GM21423 (cell line): ENCODE results near the gene YIPF3.
"Not testable (repeated sequence)": the region's sequence is repeated elsewhere in the genome, so short reads cannot be mapped to it uniquely, and the experiment has no call there.

Experiments
- ATAC-seq: cut with Tn5 transposase; IDR thresholded peaks from one replicate; pipeline ENCODE4 v1.9.1; 2021; ENCODE audit warnings: mild to moderate bottlenecking, moderate library complexity; ENCODE audit not compliant: unreplicated experiment

YIPF3 gene

DNA sequence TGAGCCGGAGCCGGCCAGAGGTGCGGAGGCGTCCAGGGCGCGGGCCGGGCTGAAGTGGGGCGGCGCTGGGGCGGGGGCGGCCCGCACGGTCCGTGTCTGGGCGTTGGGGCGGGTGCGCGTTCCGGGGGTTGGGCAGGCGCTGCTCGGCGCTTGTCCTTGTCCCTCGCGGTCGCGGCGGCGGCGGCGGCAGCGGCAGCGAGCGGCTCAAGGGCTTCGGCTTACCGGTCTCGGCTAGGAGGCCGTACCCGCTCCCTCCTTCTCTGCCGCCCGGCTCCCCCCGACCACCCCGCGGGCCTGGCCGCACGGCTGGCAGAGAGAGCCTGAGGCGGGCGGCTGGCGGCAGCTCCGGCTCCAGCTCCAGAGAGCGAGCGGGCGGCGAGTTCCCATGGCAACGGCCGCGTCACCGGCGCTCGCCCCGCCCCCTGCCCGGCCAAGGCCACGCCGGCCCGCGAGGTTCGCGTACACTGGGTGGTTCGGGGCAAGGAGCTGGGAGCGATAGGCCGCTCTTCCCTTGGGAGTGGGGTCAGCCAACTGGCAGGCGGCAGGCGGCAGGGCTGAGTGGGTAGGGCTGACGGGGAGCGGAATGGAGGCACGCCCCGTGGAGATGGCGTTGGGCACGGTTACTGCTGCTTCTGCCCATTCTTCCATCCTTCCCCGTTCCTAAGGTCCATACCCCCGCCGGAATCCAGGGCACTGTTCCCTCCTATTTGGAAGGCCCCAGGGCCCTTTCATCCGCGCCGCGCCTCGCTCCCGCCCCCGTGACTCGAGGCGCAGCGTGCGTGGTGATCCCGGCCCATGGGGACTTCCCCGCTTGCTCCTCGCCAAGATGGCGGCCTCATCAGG lies 6.5 kb downstream of the YIPF3 start, which contains the start of gene LRRC73:
TSS of gene LRRC73 (minus strand) at position 363 of the 843 bp plus-strand sequence. CDS start 561 bp downstream, outside the sequence.
- peak; percentile 57 for ATAC-seq

DNA sequence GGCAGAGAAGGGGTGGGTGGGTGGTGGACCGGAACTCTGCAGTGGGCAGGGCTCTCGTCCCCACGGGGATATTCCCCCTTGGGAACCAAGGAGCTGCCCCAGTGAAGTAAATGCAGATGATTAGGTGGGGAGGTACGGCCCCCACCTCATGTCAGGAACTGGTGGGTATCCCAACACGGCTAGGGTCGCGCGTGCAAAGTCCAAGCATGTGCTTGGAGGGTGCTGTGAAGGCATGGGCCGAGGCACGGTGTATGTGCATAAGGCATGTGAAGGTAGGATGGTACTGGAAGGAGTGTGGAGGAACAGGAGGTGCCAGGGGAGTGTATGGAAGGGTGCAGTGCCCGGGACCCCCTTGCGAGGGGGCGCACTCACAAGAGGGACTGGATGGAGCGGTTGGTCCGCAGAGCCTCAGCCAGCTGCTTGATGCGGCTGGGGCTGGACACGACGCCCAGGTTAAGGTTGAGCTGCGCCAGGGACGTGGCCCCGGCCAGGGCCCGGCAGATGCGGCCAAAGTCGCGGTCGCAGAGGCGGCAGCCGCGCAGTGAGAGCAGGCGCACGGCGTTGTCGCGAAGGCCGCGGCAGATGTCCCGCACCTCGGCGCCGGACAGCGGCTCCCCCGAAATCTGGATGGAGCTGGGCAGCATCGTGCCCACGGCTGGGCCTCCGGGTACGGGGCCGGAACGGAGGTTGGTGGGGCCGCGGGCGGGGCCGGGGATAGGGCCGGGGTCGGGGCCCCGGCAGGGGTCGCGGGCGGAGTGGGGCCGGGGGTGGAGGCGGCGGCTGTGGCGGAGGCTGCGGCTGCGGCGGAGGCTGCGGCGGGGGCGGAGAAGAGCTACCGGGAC lies 7.4 kb downstream of the YIPF3 start:
- ATAC-seq = no peak

DNA sequence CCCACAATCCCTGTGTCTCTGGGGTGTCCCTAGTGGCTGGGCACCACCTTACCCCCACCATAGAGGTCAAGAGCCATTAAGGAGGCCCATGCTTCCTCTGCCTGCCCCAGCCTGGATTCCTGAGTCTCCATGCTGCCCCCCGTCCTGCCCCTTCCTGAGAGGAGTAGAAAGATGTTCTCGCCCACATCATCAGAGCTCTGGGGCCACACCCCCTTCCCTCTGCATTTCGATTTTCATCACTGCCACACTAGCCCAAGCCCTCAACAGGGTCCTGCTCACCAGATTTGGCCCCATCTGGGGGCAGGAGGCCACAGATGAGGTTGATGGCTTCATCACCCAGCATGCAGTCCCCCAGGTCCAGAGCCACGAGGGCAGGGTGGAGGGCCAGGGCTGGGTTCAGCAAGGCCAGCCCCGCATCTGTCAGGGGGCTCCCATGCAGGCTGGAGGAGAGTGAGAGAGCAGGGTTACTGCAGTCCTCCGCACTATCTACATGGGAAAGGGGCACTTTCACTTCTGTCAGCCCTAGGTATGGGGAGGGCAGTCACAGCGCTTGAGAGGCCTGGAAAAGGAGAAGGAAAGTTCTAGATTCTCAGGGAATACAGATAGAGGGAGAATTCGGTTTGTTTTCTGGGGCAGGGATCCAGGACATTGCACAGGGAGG lies 8.1 kb downstream of the YIPF3 start:
- ATAC-seq = no peak

DNA sequence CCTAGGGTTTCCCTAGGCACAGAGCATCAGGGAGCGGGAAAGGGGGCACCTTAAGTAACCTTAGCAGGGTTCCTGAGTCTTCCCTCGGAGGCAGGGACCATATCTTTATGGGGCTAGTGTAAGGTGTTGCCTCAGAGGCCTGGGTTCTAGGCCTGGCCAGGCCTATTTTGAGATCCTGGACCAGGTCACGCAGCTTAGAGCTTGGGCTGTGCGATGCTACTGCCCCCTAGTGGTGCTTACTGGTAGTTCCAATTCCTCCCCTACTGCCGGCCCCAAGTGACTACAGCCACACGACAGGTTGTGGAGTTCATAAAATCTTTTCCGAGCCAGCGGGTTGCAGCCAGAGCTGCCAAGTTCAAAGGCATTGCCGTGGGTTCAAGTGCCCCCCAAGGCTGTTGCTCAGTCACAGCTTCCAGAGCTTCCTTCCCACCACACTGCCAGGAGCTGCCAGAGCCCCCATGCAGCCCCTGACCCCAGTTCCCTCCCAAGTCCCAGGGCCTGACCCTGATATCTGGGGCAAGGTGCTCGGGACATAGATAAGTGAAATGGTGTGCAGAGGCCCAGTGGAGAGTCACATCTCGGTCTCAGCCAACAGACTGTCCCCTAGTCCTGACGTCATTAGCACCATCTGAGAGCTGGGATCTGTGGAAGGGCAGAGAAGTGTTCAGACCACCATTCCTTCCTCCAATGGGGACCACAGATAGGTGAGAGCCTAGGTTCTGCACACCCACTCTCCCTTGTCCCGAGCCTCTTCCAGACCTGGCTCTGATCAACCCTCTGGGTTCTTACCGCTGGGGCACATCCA lies 9.9 kb downstream of the YIPF3 start:
- ATAC-seq = peak; percentile 36

DNA sequence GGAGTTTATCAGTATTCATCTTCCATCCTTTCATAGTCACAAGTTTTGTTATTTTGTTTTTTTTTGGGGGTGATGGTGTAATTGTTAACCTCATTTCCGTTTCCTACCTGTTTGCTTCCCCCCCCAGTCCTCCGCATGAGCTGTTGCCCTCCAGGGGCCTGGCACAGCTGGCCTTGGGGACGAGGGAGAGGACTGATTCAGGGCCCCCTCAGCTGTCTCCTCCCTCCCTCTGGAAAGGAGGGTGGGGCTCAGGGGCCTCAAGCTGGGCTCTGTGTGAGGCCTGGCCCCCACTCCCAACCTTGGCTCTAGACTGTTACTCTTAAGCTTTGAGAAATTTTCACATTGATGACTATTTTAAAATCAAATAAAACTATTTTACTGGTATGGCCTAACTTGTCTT lies 10.6 kb downstream of the YIPF3 start:
- ATAC-seq = no peak

DNA sequence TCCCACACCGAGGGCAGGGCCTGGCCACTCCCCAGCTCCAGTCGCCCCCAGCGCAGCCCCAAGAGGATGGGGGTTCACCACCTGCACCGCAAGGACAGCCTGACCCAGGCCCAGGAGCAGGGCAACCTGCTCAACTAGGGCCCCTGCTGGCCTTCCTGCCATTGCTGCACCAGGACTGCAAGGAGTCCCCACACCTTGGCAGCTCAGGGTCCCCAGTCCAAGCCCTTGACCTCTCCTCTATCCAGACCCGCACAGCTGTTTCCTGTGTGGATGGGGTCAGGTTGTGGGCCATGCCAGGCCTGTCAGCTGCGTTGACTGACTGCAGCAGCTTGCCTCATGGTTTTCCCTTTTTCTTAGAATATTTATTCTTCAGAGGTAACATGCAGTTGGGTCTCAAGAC lies 11.0 kb downstream of the YIPF3 start:
- ATAC-seq = no peak

DNA sequence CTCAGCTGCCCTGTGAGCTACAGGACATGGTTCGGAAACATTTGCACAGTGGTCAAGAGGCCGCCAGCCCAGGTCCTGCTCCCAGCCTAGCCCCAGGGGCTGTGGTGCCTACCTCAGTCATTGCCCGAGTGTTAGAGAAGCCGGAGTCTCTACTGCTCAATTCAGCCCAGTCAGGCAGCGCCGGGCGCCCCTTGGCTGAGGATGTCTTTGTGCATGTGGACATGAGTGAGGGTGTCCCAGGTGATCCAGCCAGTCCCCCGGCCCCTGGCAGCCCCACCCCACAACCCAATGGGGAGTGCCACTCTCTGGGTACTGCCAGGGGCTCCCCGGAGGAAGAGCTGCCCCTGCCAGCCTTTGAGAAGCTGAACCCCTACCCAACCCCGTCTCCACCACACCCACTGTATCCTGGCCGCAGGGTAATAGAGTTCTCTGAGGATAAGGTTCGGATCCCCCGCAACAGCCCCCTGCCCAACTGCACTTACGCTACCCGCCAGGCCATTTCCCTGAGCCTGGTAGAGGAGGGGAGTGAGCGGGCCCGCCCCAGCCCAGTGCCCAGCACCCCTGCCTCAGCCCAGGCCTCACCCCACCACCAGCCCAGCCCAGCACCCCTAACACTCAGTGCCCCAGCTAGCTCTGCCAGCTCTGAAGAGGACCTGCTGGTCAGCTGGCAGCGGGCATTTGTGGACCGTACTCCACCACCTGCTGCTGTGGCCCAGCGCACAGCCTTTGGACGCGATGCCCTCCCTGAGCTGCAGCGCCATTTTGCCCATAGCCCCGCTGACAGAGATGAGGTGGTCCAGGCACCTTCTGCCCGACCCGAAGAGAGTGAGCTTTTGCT lies 11.8 kb downstream of the YIPF3 start:
- no peak for ATAC-seq

DNA sequence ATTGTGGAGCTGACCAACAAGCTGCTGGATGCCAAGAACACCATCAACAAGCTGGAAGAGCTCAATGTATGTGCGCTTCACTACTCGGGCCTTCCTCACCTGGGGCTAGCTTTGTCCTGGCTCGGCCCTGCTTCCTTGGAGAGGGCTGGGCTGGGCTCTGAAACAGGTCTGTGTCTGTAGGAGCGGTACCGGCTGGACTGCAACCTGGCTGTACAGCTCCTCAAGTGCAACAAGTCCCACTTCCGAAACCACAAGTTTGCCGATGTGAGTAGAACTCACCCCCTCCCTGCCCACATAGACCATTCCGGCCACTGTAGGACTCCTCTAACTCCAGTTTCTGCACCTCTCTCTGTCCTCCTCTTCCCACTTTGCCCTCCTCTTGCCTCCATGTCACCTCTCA lies 13.3 kb downstream of the YIPF3 start:
- ATAC-seq = no peak

DNA sequence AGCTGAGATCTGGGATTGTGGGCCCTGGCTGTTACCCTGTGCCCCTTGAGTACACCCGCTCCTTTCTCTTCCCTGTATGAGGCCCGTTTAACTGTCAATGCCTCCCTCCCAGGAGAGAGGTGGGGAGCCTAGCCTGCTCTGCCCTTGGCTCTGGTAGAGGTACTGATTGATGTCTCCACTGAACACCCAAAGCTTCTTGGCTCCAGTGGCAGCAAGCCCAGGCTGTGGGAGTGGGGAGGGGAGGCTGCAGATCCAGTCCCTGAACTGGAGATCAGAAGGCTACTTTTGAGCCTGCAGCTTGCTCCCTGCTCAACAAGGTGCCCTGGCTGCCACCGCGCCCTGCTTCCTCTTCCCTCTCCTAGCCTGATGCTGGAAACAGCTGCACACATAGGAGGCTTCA lies 14.1 kb downstream of the YIPF3 start:
- ATAC-seq = no peak

DNA sequence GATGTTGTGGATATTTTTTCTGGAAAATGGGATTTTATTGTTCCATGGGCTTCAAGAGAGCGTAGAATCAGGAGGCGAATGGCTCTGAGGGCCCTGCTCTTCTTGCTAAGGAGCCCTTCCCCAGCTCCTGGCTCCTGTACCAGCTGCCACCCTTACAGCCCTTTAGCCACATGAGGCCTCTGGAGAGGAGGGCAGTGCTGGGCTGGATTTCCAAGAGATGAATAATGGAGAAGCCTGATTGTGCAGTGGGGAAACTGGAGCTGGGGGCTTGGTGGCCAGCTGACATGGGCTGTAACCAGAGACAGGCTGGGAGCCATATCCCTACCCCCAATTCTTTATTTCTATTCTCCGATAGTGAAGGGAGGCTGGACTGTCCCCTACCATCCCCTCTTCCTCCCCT lies 15.8 kb downstream of the YIPF3 start:
- ATAC-seq = no peak

DNA sequence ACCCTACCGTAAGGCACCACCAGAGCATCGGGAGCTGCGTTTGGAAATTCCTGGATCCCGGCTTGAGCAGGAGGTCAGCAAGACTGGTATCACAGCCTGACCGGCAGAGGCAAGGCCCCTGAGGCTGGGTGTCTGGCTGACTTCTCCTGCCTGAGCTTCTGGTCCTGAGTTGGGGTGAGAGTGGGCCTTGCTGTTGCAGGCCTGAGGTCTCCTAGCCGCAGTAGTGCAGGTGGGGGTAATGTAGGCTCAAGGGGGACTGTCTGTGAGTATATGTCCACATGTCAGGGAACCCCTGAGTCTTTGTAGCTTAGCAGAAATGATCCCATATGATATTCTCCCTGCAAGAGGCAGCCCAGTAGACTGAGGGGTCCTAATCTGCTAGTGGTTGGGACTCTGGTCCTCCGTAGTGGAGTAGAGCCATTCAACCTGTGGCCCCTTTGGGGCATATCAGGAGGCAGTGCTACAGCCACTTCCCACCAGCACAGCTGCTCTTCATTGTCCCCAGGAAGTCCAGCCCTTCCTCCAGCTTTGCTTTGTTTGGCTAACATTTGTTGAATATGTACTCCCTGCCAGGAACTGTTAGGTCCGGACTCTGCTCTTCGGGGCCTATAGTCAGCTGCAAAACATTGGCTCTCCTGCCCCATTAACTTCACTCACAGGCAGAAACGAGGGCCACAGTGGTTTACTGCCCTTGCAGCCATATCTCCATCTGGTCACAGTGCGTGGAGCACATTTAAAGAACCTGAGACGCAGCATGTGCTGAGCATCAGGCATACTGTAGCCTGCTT lies 17.5 kb downstream of the YIPF3 start:
- no peak for ATAC-seq

DNA sequence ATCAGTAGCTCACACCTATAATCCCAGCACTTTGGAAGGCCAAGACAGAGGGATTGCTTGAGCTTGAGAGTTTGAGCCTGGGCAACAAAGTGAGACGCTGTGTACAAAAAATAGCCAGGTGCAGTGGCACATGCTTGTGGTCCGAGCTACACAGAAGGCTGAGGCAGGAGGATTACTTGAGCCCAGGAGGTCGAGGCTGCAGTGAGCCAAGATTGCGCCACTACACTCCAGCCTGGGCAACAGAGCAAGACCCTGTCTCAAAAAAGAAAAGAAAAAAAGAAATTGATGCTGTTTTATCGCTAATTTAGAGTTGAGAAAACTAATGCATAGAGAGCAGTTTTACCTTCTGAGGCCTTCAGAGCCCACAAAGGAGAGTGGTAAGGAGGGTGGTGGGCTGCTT lies 18.4 kb downstream of the YIPF3 start:
- not testable (repeated sequence) for ATAC-seq

DNA sequence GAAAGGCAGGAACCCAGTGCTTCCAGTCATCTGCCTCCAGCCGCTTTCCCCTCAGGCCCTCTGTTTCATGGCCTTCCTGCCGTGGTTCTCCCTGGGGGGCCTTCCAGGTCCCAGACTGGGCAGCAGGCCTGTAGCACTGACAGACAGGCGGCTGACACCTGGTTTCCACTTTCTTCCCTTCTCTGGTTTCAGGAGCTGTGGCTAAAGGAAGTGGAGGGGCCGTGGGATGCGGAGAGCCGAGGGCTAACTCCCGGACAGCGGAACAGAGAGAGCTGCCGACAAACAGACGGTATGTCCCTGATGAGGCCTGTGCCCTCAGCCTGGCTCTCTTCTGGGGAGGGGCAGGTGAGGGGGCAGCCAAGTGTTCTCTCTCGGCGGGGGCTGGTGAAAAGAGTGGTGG lies 19.0 kb downstream of the YIPF3 start:
- ATAC-seq = no peak

DNA sequence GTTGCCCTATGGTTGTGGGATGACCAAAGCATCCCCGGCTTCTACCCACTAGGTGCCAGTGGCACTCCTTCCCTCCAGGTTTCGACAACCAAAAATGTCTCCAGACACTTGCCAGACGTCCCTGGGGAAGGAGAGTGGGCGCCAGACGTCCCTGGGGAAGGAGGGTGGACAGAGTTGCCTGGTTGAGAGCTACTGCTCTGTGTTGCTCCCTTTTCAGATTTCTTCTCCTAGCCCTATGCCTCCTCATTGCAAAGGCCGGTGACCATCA lies 19.7 kb downstream of the YIPF3 start:
- ATAC-seq = no peak

DNA sequence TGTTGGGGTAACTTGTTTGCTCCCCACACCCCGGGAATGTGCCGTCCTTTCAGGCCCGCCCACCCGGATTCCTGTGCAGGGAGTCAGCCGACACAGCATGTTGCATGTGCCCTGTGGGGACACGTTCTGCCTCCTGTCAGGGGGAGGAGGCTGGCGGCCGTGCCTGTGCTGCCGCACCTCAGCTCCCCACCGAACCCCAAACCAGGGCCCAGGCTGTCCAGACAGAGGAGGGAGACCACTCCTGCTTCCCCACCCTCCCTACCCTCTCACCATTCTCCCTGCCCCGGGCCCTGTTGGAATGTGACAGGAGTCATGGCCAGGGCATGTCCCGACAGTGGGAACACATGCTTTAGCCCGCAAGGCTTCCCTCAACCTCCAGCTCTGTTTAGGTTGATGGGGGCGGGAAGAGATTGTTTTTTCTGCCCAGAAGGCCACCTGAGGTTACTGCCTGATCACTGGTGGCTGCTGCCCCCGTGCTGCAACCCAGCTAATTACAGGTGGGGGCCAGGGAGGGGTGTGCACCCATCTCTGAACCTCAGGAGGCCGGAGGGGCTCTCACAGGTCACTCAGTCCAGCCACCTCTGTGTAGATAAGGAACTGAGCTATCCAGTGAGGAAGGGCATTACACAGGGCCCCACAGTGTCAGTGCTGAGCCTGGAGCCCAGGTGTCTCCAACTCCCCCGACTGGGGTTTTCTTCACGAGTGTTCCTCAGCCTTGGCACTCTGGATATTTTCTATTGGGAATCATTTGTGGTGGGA lies 20.2 kb downstream of the YIPF3 start:
- no peak for ATAC-seq

DNA sequence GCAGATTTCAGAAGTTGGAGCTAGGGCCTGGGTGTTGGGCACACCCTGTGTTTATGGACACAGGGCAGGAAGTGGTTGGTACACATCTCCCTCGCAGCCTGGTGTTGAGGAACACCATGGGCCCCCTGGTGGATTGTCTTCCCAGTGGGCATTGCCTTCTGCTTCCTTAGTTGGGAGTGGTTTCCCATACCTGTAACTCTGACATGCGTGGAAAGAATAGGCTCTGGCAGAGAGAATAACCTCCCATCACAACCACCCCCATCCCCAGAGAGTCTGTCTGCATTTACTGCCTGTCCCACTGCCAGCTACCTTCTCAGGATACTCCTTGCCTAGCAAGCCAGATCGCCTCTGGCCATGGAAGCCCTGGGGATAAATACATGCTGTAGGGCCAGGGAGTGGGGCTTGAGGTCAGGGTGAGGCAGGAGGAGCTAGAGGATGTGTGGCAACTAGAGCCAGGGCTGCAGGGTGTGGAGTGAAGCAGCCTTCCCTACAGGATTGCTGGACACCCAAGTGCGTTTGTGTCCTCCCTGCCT lies 21.3 kb downstream of the YIPF3 start:
- no peak for ATAC-seq

DNA sequence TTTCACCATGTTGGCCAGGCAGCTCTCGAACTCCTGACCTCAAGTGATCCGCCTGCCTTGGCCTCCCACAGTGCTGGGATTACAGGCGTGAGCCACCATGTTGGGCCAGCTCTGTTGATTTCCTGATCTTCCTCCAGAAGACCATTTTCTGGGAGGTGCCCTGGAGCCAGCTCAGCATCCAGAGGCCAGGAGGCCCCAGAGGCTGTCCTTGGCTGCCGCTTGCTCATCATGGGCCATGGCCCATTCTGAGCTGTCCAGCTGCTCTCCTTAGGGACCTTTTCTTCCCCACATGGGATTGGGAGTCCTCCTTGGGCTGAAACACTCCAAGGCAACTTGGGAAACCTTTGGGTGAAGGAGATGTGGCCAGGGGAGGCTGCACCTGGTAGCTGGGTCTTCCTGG lies 22.0 kb downstream of the YIPF3 start:
- ATAC-seq = no peak

DNA sequence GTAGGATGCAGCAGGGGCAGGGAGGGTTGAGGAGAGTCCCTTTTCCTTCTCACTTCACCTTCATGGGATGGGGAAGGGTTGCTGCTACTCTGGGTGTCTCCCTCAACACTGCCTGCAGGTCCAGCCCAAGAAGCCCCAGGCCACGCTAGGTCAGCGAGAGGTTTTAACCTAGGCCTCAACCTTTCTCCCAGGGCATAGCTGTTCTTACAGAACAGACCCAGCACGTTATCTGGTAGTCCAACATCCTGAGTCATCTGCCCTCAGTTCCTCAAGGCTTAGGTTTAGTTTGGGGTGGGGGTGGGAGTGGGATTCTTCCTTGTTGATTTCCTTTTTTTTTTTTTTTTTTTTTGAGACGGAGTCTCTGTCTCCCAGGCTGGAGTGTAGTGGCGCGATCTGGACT lies 22.4 kb downstream of the YIPF3 start:
- no peak for ATAC-seq
